Measurements from ENCODE around the gene KCNK7.

KCNK7 gene

GRCh38 chr11:65551572-65552387, 43.8 kb downstream of the KCNK7 start:
- ATAC-seq, result peak; percentile 35
- TF ChIP-seq CSRNP3 (CRISPR knock-in tag; IDR thresholded peaks at IDR 0.05) (no peak), PATZ1 (CRISPR knock-in tag; IDR thresholded peaks at IDR 0.05; ENCODE audit: borderline replicate concordance) (no peak), SNAI2 (CRISPR knock-in tag; IDR thresholded peaks at IDR 0.05) (peak; percentile 86; the same call in 1 of the 2 replicates)

GRCh38 chr11:65549096-65549495, 46.5 kb downstream of the KCNK7 start:
- no peak for TF ChIP-seq ZC3H10 (CRISPR knock-in tag; IDR thresholded peaks at IDR 0.05)
- TF ChIP-seq TCF4 (CRISPR knock-in tag; IDR thresholded peaks at IDR 0.05; ENCODE audit: borderline replicate concordance), result no peak
- no peak for TF ChIP-seq CREB5 (CRISPR knock-in tag; IDR thresholded peaks at IDR 0.05; ENCODE audit: low read depth)
- TF ChIP-seq ZFP3 (CRISPR knock-in tag; IDR thresholded peaks at IDR 0.05), result no peak
- TF ChIP-seq CSDC2 (CRISPR knock-in tag; IDR thresholded peaks at IDR 0.05), result no peak
- TF ChIP-seq PPARA (CRISPR knock-in tag; IDR thresholded peaks at IDR 0.05; ENCODE audit: borderline replicate concordance), result no peak

GRCh38 chr11:65548395-65548794, 47.2 kb downstream of the KCNK7 start:
- no peak for ATAC-seq
- TF ChIP-seq POU6F1 (CRISPR knock-in tag; IDR thresholded peaks at IDR 0.05; ENCODE audit: borderline replicate concordance, low read depth) (no peak), OSR1 (CRISPR knock-in tag; IDR thresholded peaks at IDR 0.05) (no peak), ZNF565 (CRISPR knock-in tag; conservative IDR thresholded peaks at IDR 0.05; ENCODE audit: low read depth) (no peak), CSDC2 (CRISPR knock-in tag; IDR thresholded peaks at IDR 0.05) (no peak), TCF4 (CRISPR knock-in tag; IDR thresholded peaks at IDR 0.05; ENCODE audit: borderline replicate concordance) (no peak), ZC3H10 (CRISPR knock-in tag; IDR thresholded peaks at IDR 0.05) (no peak), BACH2 (CRISPR knock-in tag; IDR thresholded peaks at IDR 0.05; ENCODE audit: borderline replicate concordance) (no peak), CREB5 (CRISPR knock-in tag; IDR thresholded peaks at IDR 0.05; ENCODE audit: low read depth) (no peak), ZNF70 (CRISPR knock-in tag; IDR thresholded peaks at IDR 0.05) (no peak), PATZ1 (CRISPR knock-in tag; IDR thresholded peaks at IDR 0.05; ENCODE audit: borderline replicate concordance) (no peak), CSRNP3 (CRISPR knock-in tag; IDR thresholded peaks at IDR 0.05) (no peak), ZFP3 (CRISPR knock-in tag; IDR thresholded peaks at IDR 0.05) (no peak), TSHZ2 (CRISPR knock-in tag; IDR thresholded peaks at IDR 0.05) (no peak), ZNF8 (CRISPR knock-in tag; IDR thresholded peaks at IDR 0.05) (no peak), TOX (CRISPR knock-in tag; IDR thresholded peaks at IDR 0.05; ENCODE audit: borderline replicate concordance) (no peak), ISL1 (CRISPR knock-in tag; IDR thresholded peaks at IDR 0.05) (no peak), ARNTL (CRISPR knock-in tag; IDR thresholded peaks at IDR 0.05; ENCODE audit: borderline replicate concordance, low read depth) (no peak), PPARA (CRISPR knock-in tag; IDR thresholded peaks at IDR 0.05; ENCODE audit: borderline replicate concordance) (no peak), SNAI2 (CRISPR knock-in tag; IDR thresholded peaks at IDR 0.05) (no peak), GLIS3 (CRISPR knock-in tag; IDR thresholded peaks at IDR 0.05) (no peak)

More at GRCh38 chr11:65549096-65549495, 46.5 kb downstream of the KCNK7 start:
- ATAC-seq, result no peak

Measured in SK-N-SH treated with all-trans-retinoic acid at 6 μM for 48 hours (cell line).